GM06990 (cell line): ENCODE data around the gene FAM78B.

Experiments
- DNase-seq: peaks from one replicate; pipeline ENCODE4 v3.0.0-alpha.2; 2011; ENCODE audit not compliant: insufficient read length; ENCODE audit errors: extremely low read depth
- H3K27me3 ChIP-seq: replicated peaks from 2 replicates; pipeline ENCODE4 v1.6.0; 2011; ENCODE audit warnings: low read length; ENCODE audit not compliant: control insufficient read depth, insufficient read depth
- H3K36me3 ChIP-seq: 2 replicates; pipeline ENCODE4 v1.5.1; 2011; ENCODE audit warnings: low read length; ENCODE audit not compliant: control insufficient read depth, insufficient read depth
- H3K4me3 ChIP-seq: replicated peaks from 2 replicates; pipeline ENCODE4 v1.5.1; 2011; ENCODE audit warnings: low read depth, mild to moderate bottlenecking, control low read depth, low read length
- TF ChIP-seq, protein P1 (sequence below): IDR thresholded peaks from 2 replicates; pipeline ENCODE4 v1.5.1; 2011; ENCODE audit warnings: low read length, control low read depth, mild to moderate bottlenecking, inconsistent platforms; ENCODE audit not compliant: insufficient read depth, poor library complexity, severe bottlenecking

The FAM78B gene

GRCh38 chr1:166170075-166170474, 3.3 kb upstream of the FAM78B start:
- Histone ChIP-seq H3K4me3 (no peak overlapping the region), H3K27me3 (no peaks in the 10 kb centered on the region; the same call in 1 of the 2 replicates), H3K36me3 (no peaks in the 10 kb centered on the region)
- DNase-seq: peak; percentile 63
- TF ChIP-seq, protein P1, sequence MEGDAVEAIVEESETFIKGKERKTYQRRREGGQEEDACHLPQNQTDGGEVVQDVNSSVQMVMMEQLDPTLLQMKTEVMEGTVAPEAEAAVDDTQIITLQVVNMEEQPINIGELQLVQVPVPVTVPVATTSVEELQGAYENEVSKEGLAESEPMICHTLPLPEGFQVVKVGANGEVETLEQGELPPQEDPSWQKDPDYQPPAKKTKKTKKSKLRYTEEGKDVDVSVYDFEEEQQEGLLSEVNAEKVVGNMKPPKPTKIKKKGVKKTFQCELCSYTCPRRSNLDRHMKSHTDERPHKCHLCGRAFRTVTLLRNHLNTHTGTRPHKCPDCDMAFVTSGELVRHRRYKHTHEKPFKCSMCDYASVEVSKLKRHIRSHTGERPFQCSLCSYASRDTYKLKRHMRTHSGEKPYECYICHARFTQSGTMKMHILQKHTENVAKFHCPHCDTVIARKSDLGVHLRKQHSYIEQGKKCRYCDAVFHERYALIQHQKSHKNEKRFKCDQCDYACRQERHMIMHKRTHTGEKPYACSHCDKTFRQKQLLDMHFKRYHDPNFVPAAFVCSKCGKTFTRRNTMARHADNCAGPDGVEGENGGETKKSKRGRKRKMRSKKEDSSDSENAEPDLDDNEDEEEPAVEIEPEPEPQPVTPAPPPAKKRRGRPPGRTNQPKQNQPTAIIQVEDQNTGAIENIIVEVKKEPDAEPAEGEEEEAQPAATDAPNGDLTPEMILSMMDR: no peak

DNA sequence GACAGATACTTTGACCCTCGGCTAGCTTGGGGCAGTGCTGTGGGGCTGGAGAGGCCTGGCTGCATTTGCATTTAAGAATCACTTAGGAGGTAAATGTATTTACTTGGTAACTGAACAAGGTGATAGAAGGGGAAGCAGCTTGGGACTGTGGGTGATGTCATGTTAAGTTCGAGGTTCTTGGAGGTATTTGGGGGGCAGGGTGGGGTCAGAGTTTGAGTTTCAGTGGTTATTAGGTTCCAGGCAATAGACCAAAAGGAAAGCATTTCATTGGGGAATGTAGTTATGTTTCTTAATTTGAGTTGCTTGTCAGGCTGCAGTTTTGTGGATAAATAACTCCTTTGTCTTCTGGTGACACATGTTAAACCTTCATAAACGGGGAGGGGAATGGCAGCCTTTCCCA, 2.4 kb upstream of the FAM78B start:
- no peaks in the 10 kb centered on the region; the same call in 1 of the 2 replicates for H3K27me3 ChIP-seq
- DNase-seq: peak; percentile 24
- H3K36me3 ChIP-seq: no peaks in the 10 kb centered on the region
- TF ChIP-seq, protein P1: no peak
- no peak overlapping the region for H3K4me3 ChIP-seq

DNA sequence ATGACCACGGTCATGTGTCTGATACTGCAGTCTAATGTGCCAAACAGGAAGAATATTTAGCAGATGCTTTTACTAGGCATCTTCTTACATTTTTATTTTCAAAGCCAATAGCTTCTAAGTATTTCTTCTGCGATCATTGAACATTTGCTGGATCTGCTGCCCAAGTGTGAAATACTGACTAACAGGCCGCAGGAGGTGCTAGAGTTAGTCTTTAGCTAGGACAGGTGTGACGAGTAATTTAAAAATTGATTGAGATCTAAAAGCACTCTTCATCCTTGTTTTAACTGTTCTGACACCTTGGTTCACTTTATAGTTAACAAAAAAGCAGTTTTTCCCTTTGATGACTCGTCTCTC, 748 bp upstream of the FAM78B start:
- Histone ChIP-seq H3K36me3 (no peaks in the 10 kb centered on the region), H3K4me3 (peak overlapping the region; percentile 70), H3K27me3 (no peaks in the 10 kb centered on the region; the same call in 1 of the 2 replicates)
- no peak for DNase-seq
- TF ChIP-seq, protein P1: peak; percentile 16

- TF ChIP-seq, protein P1: no peak
- no peak for DNase-seq
- peak overlapping the region; percentile 70 for H3K4me3 ChIP-seq
Observed at GRCh38 chr1:166166329-166166697, 488 bp downstream of the FAM78B start.

DNA sequence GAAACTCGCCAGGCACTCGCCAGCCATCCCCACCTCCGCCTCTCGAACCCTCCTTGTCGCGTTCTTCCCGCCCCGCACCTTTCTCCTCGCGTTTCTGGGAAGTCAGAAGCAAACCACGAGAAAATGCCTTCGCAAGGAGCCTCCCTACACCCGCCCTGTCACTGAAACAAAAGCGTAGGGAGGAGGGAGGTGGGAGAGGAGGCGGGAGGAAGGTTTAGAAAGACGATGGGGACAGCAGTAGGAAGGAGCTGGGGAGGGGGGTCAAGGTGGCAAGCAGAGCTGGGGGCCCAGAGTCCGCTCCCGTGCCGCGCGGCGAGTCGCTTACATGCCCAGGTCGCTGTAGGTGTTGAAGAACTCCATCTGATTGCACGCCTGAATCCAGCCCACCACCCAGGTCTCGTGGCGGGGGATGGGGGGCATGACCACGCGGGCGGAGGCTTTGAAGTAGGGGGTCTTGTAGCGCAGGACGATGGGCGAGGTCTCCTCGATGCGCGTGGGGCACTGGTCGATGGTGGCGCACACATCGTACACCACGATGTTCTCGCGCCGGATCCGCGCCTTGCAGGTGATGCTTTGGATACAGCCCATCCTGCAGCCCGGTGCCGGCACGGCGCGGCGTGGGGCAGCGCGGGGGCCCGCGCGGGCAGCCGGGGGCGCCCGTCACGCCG, 1.0 kb downstream of the FAM78B start:
- peak; percentile 56 for DNase-seq
- no peaks in the 10 kb centered on the region; the same call in 1 of the 2 replicates for H3K27me3 ChIP-seq
- H3K4me3 ChIP-seq: peak overlapping the region; percentile 70

More at GRCh38 chr1:166166329-166166697, 488 bp downstream of the FAM78B start:
- no peaks in the 10 kb centered on the region; the same call in 1 of the 2 replicates for H3K27me3 ChIP-seq
- no peaks in the 10 kb centered on the region for H3K36me3 ChIP-seq

More for the DNA sequence above, 1.0 kb downstream of the FAM78B start:
- TF ChIP-seq, protein P1: no peak
- H3K36me3 ChIP-seq: no peaks in the 10 kb centered on the region
